IMR-90 (cell line): ENCODE results near the gene ZEB2. TPM values are rescaled to one million over a fixed set of nuclear protein-coding genes. Genes with fewer than 3 reads are reported as not detected.

Experiments
- NFE2L2 ChIP-seq: fragments of 150-350 bp; IDR thresholded peaks from 2 replicates; pipeline ENCODE4 v1.6.1; 2016; ENCODE audit warnings: low read depth, mild to moderate bottlenecking, low read length
- POLR2A ChIP-seq: IDR thresholded peaks from 2 replicates; pipeline ENCODE4 v1.6.1; 2012; ENCODE audit warnings: mild to moderate bottlenecking, low read depth, low read length
- RFX5 ChIP-seq: IDR thresholded peaks from 2 replicates; pipeline ENCODE4 v1.8.0; 2012; ENCODE audit warnings: low read depth, mild to moderate bottlenecking, low read length, moderate library complexity
- polyA plus RNA-seq, 3 experiments: library from polyadenylated mRNA; depleted of rRNA; stranded (reverse); fragments of >200 nt; gene quantifications; 2 replicates each; pipeline ENCODE4 v1.2.3, GENCODE V29; 2012; ENCODE audit warnings: low replicate concordance in 1 of 3
- total RNA-seq: library from RNA; depleted of rRNA; stranded (reverse); fragments of >200 nt; gene quantifications from 2 replicates; pipeline ENCODE4 v1.2.3, GENCODE V29; 2012
- TF ChIP-seq, protein P1 (sequence below): conservative IDR thresholded peaks from 2 replicates; pipeline ENCODE4 v1.5.1; 2012; ENCODE audit warnings: mild to moderate bottlenecking, low read depth, low read length, improper control_type of control experiment

Gene ZEB2
- total and polyA plus RNA-seq, 2 of the 4 experiments (the other 2 are of a cell fraction), result 22.4 to 50.9 TPM

GRCh38 chr2:144496092-144496976 is 23.6 kb downstream of the ZEB2 start (continued):
- TF ChIP-seq, protein P1, sequence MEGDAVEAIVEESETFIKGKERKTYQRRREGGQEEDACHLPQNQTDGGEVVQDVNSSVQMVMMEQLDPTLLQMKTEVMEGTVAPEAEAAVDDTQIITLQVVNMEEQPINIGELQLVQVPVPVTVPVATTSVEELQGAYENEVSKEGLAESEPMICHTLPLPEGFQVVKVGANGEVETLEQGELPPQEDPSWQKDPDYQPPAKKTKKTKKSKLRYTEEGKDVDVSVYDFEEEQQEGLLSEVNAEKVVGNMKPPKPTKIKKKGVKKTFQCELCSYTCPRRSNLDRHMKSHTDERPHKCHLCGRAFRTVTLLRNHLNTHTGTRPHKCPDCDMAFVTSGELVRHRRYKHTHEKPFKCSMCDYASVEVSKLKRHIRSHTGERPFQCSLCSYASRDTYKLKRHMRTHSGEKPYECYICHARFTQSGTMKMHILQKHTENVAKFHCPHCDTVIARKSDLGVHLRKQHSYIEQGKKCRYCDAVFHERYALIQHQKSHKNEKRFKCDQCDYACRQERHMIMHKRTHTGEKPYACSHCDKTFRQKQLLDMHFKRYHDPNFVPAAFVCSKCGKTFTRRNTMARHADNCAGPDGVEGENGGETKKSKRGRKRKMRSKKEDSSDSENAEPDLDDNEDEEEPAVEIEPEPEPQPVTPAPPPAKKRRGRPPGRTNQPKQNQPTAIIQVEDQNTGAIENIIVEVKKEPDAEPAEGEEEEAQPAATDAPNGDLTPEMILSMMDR, result no peak
- no peak for TF ChIP-seq RFX5
- TF ChIP-seq POLR2A, result no peak
- TF ChIP-seq NFE2L2, result no peak
